HK-2 (cell line): ENCODE results near the gene MYADML2.
"Not testable (repeated sequence)": the region's sequence is repeated elsewhere in the genome, so short reads cannot be mapped to it uniquely, and the experiment has no call there.

Experiments used
- DNase-seq: peaks from one replicate; pipeline ENCODE4 v3.0.0-alpha.2; 2018; ENCODE audit not compliant: unreplicated experiment

The MYADML2 gene

GRCh38 chr17:81959362-81960129, 12.5 kb upstream of the MYADML2 start:
- peak; percentile 64 for DNase-seq

DNA sequence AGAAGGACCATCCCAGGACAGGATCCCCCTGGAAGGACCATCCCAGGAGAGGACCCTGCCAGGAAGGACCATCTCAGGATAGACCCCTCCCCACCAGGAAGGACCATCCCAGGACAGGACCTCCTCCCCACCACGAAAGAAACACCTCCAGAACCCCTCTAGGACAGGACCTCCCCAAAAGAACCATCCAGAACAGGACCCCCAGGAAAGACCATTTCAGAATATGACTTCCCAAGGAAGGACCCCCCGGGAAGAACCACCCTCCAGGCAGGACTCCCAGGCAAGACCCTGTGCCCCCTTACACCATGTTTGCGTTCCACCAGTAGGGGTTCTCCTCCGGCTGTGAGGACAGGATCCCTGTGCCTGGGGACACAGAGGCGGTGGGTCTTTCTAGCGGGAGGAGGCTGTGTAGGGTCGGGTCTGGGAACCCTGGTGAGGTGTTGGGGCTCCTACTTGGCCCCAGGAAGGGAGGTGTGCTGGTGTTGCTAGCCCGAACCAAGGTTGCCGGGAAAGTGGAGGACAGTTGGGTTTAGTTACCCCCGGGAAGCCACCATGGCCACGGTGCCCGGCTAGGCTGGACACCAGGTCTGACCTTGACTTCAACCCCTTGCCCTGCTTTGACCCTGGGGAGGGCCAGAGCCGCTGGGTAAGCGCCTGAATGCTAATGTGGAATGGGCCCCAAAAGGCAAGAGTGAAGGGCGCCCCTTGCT, 11.8 kb upstream of the MYADML2 start:
- no peak for DNase-seq

- DNase-seq = no peak
These were observed 10.8 kb upstream of the MYADML2 start for GRCh38 chr17:81957691-81958432.

DNA sequence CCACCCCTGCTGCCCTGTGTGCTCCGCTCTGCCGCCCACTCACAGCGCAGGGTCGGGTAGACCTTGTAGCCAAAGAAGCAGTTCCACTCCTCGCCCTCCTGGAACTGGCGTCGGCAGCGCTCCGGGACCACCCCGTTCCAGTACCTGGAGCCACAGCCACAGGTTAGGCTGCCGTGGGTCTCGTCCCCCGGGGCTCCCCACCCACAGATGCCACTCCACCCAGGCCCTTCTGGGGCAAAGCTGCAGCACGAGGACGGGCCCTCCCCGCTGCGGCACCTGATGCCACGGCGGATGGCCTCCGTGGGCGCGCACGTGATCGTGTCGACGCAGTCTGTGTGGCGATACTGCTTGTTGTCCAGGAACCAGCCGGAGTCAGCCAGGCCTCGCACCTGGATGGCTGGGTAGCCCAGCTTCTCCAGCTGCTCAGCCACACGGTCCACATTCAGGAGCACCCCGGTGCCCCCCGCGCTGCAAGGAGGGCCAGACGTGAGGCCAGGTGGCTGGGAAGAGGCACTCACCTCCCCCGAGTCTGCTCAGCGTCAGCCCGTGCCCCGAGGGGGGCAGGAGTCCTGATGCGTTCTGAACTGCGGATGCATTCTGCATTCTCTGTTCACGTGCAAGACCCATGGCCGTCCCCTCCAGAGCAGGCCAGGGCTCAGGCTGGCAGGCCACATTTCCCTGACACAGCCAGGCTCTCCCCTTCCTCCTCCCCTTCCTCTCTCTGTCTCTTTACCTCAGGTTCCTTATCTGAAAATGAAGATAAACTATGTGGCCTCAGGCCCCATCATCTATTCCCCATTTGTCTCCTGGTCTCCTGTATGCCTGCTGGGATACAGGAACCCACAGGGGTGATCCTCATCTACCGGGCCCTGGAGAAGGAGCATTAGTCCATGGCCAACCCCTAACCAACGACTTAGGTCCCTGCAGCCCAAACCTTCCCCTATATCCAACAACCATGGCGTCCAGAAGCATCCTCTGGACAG, 9.9 kb upstream of the MYADML2 start:
- no peak for DNase-seq

DNA sequence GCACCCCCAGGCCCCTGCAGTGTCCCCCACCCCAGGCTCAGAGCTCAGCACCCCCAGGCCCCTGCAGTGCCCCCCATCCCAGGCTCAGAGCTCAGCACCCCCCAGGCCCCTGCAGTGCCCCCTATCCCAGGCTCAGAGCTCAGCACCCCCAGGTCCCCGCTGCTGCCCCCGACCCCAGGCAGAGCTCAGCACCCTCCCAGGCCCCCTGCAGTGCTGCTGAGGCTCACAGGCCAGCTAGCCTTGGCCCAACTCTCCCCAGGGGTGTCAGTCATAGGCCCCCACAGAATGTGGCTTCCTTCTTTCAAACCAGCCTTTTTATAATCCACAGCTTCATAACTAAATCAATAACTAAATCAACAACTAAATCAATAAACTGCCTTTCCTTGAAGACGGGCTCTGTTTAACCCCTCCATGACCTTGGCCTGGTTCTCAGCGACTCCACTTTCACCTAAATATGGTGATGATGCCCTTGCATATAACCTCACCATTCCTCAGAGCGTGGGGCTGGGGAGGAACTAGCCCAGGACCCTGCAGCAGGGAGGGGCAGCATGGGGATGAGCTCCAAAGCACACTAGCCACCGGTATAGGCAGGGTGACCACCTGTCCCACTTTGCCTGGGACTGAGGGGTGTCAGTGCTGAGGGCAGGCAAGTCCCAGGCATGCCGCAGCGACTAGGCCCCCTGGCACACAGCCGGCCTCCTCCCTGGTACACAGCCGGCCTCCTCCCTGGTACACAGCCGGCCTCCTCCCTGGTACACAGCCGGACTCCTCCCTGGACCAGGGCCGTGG, 8.9 kb upstream of the MYADML2 start:
- no peak for DNase-seq

GRCh38 chr17:81955058-81955681, 8.1 kb upstream of the MYADML2 start:
- DNase-seq = no peak

DNA sequence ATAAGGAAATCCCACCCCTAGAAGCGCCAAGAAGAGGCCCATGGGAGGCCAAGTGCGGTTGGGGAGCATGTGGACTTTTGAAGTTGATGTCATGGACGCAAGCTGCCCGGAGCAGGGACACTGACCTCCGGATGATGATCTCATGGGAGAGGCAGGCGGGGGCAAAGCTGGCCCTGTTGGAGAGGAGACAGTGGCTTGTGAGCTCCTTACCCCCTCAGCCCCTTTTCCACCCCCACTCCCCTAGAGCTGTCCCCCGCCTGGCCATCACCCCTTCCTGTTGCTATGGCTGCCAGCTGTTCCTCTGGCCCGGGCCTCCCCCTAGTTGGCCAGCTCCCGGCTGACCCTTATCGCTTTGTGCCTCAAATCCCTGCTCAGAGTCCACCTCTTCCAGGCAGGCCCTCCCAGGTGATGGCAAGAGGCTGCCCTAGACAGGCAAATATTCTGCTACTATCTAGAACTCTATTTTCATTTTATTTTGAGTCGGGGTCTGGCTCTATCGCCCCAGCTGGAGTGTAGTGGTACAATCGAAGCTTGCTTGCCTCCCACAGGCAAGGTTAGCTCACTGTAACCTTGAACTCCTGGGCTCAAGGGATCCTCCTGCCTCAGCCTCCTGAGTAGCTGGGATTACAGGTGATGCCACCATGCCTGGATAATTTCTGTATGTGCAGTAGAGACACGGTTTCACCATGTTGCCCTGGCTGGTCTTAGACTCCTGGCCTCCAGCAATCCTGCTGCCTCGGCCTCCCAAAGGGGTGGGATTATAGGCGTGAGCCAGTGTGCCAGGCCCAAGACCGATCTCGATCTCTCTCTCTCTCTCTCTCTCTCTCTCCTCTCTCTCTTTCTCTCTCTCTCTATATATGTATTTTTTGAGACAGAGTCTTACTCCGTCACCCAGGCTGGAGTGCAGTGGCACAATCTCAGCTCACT, 7.4 kb upstream of the MYADML2 start:
- no peak for DNase-seq

GRCh38 chr17:81953443-81953842, 6.4 kb upstream of the MYADML2 start:
- not testable (repeated sequence) for DNase-seq

DNA sequence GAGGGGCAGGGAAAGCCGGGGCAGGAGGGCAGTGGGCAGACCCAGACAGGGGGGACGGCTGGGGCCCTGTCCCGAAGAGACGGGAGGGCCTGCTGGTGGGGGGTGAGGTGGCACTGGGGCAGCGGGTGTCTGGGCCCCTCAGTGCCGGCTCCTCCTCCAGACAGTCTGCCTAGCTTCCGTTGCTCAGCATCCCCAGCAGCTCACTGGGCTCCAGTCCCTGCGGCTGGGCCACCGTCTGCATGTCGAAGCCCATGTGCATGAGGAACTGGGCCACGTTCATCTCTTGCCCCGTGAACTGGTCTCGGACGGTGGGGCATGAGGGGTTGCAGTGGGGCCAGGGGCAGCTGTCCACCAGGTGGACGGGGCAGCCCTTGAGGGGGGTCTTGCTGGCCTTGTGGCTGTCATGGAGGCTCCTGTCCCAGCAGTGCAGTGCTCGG, 5.8 kb upstream of the MYADML2 start:
- no peak for DNase-seq

DNA sequence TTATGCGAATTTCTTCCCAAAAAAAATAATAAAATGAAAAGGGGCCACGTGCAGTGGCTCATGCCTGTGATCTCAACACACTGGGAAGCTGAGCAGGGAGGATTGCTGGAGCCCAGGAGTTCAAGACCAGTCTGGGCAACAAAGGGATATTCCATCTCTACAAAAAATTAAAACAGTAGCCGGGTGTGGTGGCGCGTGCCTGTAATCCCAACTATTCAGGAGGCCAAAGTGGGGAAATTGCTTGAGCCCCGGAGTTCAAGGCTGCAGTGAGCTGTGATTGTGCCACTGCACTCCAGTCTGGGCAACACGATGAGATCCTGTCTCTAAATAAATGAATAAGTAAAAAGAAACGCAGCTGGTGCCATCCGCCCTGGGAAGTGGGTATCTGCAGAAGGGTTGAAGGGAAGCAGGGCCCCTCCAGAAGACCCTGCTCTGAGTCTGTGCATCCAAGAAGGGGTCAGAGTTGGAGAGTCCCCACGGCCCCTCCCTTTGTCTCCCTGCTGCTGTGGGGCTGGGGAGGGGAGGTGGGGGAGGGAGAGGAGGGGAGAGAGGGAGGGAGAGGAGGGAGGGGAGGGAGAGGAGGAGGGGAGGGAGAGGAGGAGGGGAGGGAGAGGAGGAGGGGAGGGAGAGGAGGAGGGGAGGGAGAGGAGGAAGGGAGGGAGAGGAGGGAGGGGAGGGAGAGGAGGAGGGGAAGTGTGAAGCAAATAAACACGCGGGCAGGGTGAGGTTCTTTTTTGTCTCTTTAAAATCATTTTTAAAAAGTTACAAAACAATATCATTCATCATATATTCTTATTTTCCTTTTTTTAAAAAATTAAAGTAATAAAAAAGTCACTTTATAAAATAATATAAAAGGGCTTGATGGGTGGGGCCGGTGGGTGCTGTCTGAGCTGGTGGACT, 5.0 kb upstream of the MYADML2 start:
- DNase-seq = no peak

DNA sequence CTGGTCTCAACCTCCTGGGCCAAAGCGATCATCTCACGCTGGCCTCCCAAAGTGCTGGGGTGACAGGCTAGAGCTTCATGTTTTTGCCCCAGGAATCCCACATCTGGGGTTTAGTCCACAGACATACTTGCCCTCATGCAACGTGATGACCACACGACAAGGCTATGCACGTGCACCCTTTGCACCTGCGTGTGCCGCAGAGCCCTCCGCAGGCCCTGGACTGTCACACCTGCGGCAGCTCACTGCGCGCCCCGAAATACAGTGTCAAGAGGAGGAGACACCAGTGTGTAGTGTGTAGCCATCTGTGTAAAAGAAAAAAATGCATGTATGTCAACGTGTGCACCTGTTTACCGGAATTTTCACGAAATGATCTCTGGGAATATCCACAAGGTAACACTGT, 3.5 kb upstream of the MYADML2 start:
- no peak for DNase-seq

GRCh38 chr17:81948635-81949378, 1.8 kb upstream of the MYADML2 start:
- DNase-seq = no peak

DNA sequence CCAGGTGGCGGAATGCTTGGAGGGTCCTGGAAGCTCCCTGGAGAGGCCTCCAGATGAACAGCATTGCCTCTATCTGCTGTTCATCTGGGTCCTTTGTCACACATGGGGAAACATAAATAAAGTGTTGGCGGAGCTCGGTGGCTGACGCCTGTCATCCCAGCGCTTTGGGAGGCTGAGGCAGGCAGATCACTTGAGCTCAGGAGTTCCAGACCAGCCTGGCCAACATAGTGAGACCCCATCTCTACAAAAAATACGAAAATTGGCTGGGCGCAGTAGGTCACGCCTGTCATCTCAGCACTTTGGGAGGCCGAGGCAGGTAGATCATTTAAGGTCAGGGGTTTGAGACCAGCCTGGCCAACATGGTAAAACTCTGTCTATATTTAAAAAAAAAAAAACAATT, 2.2 kb downstream of the MYADML2 start:
- DNase-seq = no peak

DNA sequence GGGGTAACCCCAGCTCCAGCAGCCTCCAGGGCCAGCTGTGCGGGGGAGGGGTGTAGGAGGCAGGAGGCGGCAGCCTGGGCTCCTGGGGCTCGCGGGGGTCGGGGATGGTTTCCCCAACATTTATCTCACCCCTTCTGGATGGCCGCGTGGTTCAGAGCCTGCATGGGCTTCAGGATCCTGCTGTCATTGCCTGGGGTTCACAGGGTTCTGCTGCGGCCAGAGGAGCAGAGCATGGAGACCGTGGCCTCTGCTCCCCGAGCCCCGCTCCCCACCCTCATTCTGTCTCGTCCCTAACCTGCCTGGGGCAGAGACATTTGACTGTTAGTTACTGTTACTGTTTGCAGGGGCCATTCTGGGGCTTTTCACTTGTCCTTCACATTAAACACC, 4.9 kb downstream of the MYADML2 start:
- no peak for DNase-seq

DNA sequence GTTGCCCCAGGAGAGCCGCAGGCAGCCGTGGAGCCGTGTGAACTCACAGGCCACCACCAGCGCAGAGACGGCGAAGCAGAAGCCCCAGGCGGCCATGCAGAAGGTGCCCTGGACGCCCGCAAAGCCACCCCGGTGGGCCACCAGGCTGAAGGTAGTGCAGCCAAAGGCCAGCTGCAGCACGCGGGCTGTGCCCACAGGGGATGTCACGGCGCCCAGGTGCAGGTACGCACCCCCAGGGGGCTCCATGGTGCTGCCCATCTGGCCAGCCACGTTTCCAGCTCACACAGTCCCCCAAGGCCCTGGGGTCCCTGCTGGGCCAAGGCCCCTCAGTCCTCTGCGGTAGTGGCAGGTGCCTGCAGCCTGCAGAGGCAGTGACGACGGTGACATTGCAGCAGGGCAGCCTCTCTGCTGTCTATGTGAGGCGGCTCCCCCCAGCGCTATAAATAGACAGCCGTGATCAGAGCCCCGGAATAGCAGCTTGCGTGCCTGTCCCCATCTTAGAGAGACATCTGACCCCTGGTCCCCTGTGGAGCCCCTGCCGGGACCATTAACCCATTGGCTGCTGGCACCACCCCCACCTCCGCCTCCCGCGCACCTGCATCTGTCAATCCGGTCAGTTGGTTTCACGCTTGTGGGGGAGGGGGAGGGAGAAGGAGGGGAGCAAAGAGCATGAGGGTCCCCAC, 5.4 kb downstream of the MYADML2 start:
- no peak for DNase-seq
